ENCODE measurements around the gene ABCF1. TPM values are rescaled to one million over a fixed set of nuclear protein-coding genes. Genes with fewer than 3 reads are reported as not detected.
A peak's percentile ranks its signal among the peaks of the same experiment; 100 is the strongest.

The ABCF1 gene
- total and polyA plus RNA-seq, 2 of the 8 experiments (the other 6 are each of a cell fraction or from before 2014, with no cell fraction given), result 48.8 to 123 TPM

- Histone ChIP-seq H3K4me1 (replicated peaks in 1 of 4; ENCODE audit: control insufficient read depth in 3 of 4, insufficient read depth in 4 of 4, low read length in 3 of 4) (peaks cover 0 to 6% (median 4%) of the 10 kb centered on the region in 4 experiments; a peak in 4 of 7 replicates), H2BK20ac (ENCODE audit: low read length) (no peak overlapping the region), H4K8ac (ENCODE audit: extremely low read depth, insufficient read depth, low read length) (no peak overlapping the region), H3K79me2 (ENCODE audit: control insufficient read depth in 1 of 2, insufficient read depth in 2 of 2, low read length in 2 of 2) (peaks cover 4 to 50% of the 10 kb centered on the region in 2 experiments; a peak in 3 of 4 replicates), H3K4ac (replicated peaks; ENCODE audit: insufficient read length, low read depth, low read length) (no peak overlapping the region), H3K27me3 (replicated peaks in 1 of 4; ENCODE audit: control insufficient read depth in 3 of 4, extremely low read depth in 1 of 4, insufficient read depth in 3 of 4, low read length in 3 of 4) (no peaks in the 10 kb centered on the region), H3K36me3 (ENCODE audit: control insufficient read depth in 2 of 4, insufficient read depth in 4 of 4, low read length in 3 of 4) (peaks cover 10 to 45% (median 26%) of the 10 kb centered on the region in 4 experiments), H4K91ac (replicated peaks; ENCODE audit: insufficient read length, low read length) (no peak overlapping the region), H3K9ac (replicated peaks in 1 of 4; ENCODE audit: extremely low read depth in 1 of 4, low read depth in 3 of 4, low read length in 3 of 4) (peak overlapping the region in 3 of 4 experiments; percentile 93 to 100 (median 99); a peak in 4 of 7 replicates), H2BK120ac (replicated peaks; ENCODE audit: low read depth, low read length) (no peak overlapping the region), H2AK5ac (ENCODE audit: low read depth, low read length) (peak overlapping the region; percentile 45; the same call in 1 of the 2 replicates), H3K23me2 (ENCODE audit: low read depth, low read length) (peaks cover 14% of the 10 kb centered on the region), H3K18ac (ENCODE audit: extremely low read depth, low read length) (no peak overlapping the region), H2BK12ac (ENCODE audit: low read depth, low read length) (no peak overlapping the region), H3K4me2 (ENCODE audit: insufficient read depth in 1 of 2, low read depth in 2 of 2, low read length in 2 of 2) (peak overlapping the region; percentile 90 to 98), H4K20me1 (replicated peaks in 1 of 2; ENCODE audit: control insufficient read depth in 1 of 2, insufficient read depth in 2 of 2, low read length in 2 of 2) (peaks cover 0 to 2% of the 10 kb centered on the region in 2 experiments), H3K23ac (ENCODE audit: insufficient read length) (no peak overlapping the region), H3K9me3 (ENCODE audit: insufficient read depth in 2 of 2, low read depth in 1 of 2, low read length in 1 of 2) (no peaks in the 10 kb centered on the region), H3K4me3 (ENCODE audit: extremely low read depth in 1 of 4, insufficient read depth in 2 of 4, low read depth in 3 of 4, low read length in 4 of 4) (peak overlapping the region; percentile 87 to 97 (median 90)), H2AFZ (ENCODE audit: low read length) (0 out of 2 replicates have a peak overlapping the region, but pooled peaks have one; percentile 28), H3K79me1 (ENCODE audit: low read depth, low read length) (peaks cover 6% of the 10 kb centered on the region; the same call in 1 of the 2 replicates), H3K14ac (ENCODE audit: insufficient read length) (no peak overlapping the region), H2BK5ac (ENCODE audit: low read depth, low read length) (no peak overlapping the region), H3K27ac (ENCODE audit: low read depth, low read length) (peak overlapping the region; percentile 99; the same call in 1 of the 2 replicates), H4K5ac (ENCODE audit: insufficient read length, low read depth, low read length) (no peak overlapping the region), H2BK15ac (ENCODE audit: low read length) (no peak overlapping the region), H3K56ac (replicated peaks; ENCODE audit: insufficient read length, low read depth, low read length) (no peak overlapping the region)
- TF ChIP-seq SUZ12 (IDR thresholded peaks at IDR 0.05; ENCODE audit: low read length) (no peak), HDAC6 (IDR thresholded peaks at IDR 0.05; ENCODE audit: low read depth, low read length) (no peak), HDAC2 (IDR thresholded peaks at IDR 0.05; ENCODE audit: borderline replicate concordance in 1 of 2, low read depth in 2 of 2, low read length in 2 of 2) (no peak), CBX8 (IDR thresholded peaks at IDR 0.05; ENCODE audit: borderline replicate concordance, low read depth, low read length) (no peak), POLR2A (IDR thresholded peaks at IDR 0.05; ENCODE audit: control extremely low read depth in 1 of 2, low read depth in 2 of 2, low read length in 2 of 2) (no peak), SRF (IDR thresholded peaks at IDR 0.05; ENCODE audit: low read depth, low read length) (no peak), CEBPB (IDR thresholded peaks at IDR 0.05; ENCODE audit: low read depth, low read length) (no peak), RNF2 (IDR thresholded peaks at IDR 0.05; ENCODE audit: borderline replicate concordance, low read depth, low read length, missing control alignments, poor library complexity, severe bottlenecking) (no peak), ZNF274 (IDR thresholded peaks at IDR 0.05; ENCODE audit: borderline replicate concordance, extremely low read depth, low read length) (no peak)
- FAIRE-seq, result no peak
- no peak for DNase-seq (ENCODE audit: low read depth in 1 of 2, low spot score in 2 of 2)
- WGBS, 2 experiments (ENCODE audit: extremely low coverage in 1 of 2, insufficient coverage in 1 of 2, insufficient read length in 1 of 2, insufficient replicate concordance in 2 of 2, low coverage in 1 of 2, low lambda C conversion rate in 2 of 2, missing lambda C conversion rate in 1 of 2), result 35% methylated on average over 8 of the region's 8 CpGs; no CpG with 5 or more reads in 1 of the 2 experiments
- CTCF ChIA-PET (ENCODE audit: partially characterized antibody), result interaction anchor here (0.8 to 1.7 kb wide), 3 partner anchors 15 to 104 kb away, joined by 3 to 6 read pairs (median 3); no protein-coding TSS in a partner anchor
- POLR2A ChIA-PET (ENCODE audit: partially characterized antibody), result interaction anchor here (0.5 to 3.8 kb wide), 40 partner anchors 9 to 127 kb away, joined by 3 to 43 read pairs (median 5); partner anchors contain the start of genes ABCF1, ATAT1, C6orf136 and DHX16
Observed at GRCh38 chr6:30618270-30618797, 47.1 kb downstream of the ABCF1 start.
